K562 (cell line): ENCODE results near the gene TADA2A. TPM values are rescaled to one million over a fixed set of nuclear protein-coding genes. Genes with fewer than 3 reads are reported as not detected.

Experiments
- CGGBP1 ChIP-seq: fragments of 250-450 bp; sonication (Bioruptor Pico); IDR thresholded peaks from 2 replicates; pipeline ENCODE4 v1.9.0; 2021; ENCODE audit warnings: mild to moderate bottlenecking
- CHD1 ChIP-seq: fragments of 200-600 bp; sonication (generic); IDR thresholded peaks from one replicate; pipeline ENCODE4 v1.6.1; 2012; ENCODE audit warnings: mild to moderate bottlenecking, moderate library complexity, low read length, inconsistent platforms
- CTBP1 ChIP-seq: fragments of 450-650 bp; IDR thresholded peaks from 2 replicates; pipeline ENCODE4 v1.6.1; 2016; ENCODE audit warnings: borderline replicate concordance
- FOXK1 ChIP-seq: sonication (generic); formaldehyde crosslinking; IDR thresholded peaks from 2 replicates; pipeline ENCODE4 v1.8.0; 2022; ENCODE audit warnings: missing genetic modification reagents, mild to moderate bottlenecking, borderline replicate concordance
- HSF4 ChIP-seq: fragments of 250-450 bp; sonication (Bioruptor Pico); IDR thresholded peaks from 2 replicates; pipeline ENCODE4 v2.1.2; 2022; ENCODE audit warnings: mild to moderate bottlenecking, moderate library complexity, borderline replicate concordance
- KLF13 ChIP-seq: fragments of 450-650 bp; IDR thresholded peaks from 2 replicates; pipeline ENCODE4 v1.6.1; 2016; ENCODE audit warnings: missing genetic modification characterization, low read depth, mild to moderate bottlenecking, missing compliant biosample characterization, moderate library complexity, borderline replicate concordance
- MLLT1 ChIP-seq, 2 experiments: fragments of 450-650 bp; IDR thresholded peaks; 2 replicates each; pipeline ENCODE4 v1.6.1; 2016
- NCOA6 ChIP-seq: fragments of 450-650 bp; IDR thresholded peaks from 2 replicates; pipeline ENCODE4 v1.6.1; 2017; ENCODE audit warnings: mild to moderate bottlenecking
- RAD51 ChIP-seq: fragments of 450-650 bp; IDR thresholded peaks from 2 replicates; pipeline ENCODE4 v1.7.1; 2016; ENCODE audit warnings: low read depth, mild to moderate bottlenecking, borderline replicate concordance
- SMAD1 ChIP-seq: fragments of 150-350 bp; IDR thresholded peaks from 2 replicates; pipeline ENCODE4 v1.6.1; 2014; ENCODE audit warnings: low read length, low read depth; ENCODE audit not compliant: partially characterized antibody
- SPI1 ChIP-seq: IDR thresholded peaks from 2 replicates; pipeline ENCODE4 v1.6.1; 2011; ENCODE audit warnings: low read depth, low read length, control low read depth, borderline replicate concordance
- STAT6 ChIP-seq: sonication (generic); formaldehyde crosslinking; IDR thresholded peaks from 2 replicates; pipeline ENCODE4 v1.8.1; 2023; ENCODE audit warnings: mild to moderate bottlenecking, missing genetic modification reagents
- THRB ChIP-seq: fragments of 450-650 bp; formaldehyde crosslinking; conservative IDR thresholded peaks from 2 replicates; pipeline ENCODE4 v1.4.0; 2022; ENCODE audit warnings: mild to moderate bottlenecking, missing genetic modification characterization
- ZBTB33 ChIP-seq: sonication (generic); formaldehyde crosslinking; IDR thresholded peaks from 2 replicates; pipeline ENCODE4 v1.8.1; 2023; ENCODE audit warnings: mild to moderate bottlenecking, missing genetic modification reagents
- ZBTB7A ChIP-seq: IDR thresholded peaks from 2 replicates; pipeline ENCODE4 v1.6.1; 2011; ENCODE audit warnings: low read depth, mild to moderate bottlenecking, low read length, moderate library complexity, borderline replicate concordance; ENCODE audit not compliant: control insufficient read depth
- ZFX ChIP-seq: sonication (generic); formaldehyde crosslinking; IDR thresholded peaks from 2 replicates; pipeline ENCODE4 v1.8.0; 2022; ENCODE audit warnings: mild to moderate bottlenecking, missing genetic modification reagents, moderate library complexity
- ZNF347 ChIP-seq: fragments of 450-650 bp; formaldehyde crosslinking; IDR thresholded peaks from 2 replicates; pipeline ENCODE4 v1.4.0; 2020; ENCODE audit warnings: low read depth, mild to moderate bottlenecking, moderate library complexity
- ZNF436 ChIP-seq: fragments of 250-450, 450-650 bp; sonication (Bioruptor Pico); formaldehyde crosslinking; IDR thresholded peaks from 2 replicates; pipeline ENCODE4 v1.7.0; 2020; ENCODE audit warnings: mild to moderate bottlenecking
- ZNF696 ChIP-seq: fragments of 250-450 bp; sonication (Bioruptor Pico); conservative IDR thresholded peaks from 2 replicates; pipeline ENCODE4 v1.4.0; 2020; ENCODE audit warnings: mild to moderate bottlenecking, moderate library complexity
- ZNF830 ChIP-seq: fragments of 250-450 bp; sonication (Bioruptor Pico); IDR thresholded peaks from 2 replicates; pipeline ENCODE4 v1.5.0; 2021; ENCODE audit warnings: mild to moderate bottlenecking
- polyA plus RNA-seq, 8 experiments: library from polyadenylated mRNA; depleted of rRNA in 4 of 8; stranded (reverse) in 5 of 8; unstranded in 3 of 8; fragments of >200 nt; fragmentation: Nextera tagmentation in 2 of 8; fragmentation: Illumina TruSeq in 1 of 8; extraction: Ambion mirVana in 2 of 8; extraction: Trizol in 1 of 8; gene quantifications; 2 replicates each; pipeline versions ENCODE4 v1.2.1 to v1.2.3, GENCODE V29; 2011 to 2014; ENCODE audit warnings: inconsistent platforms in 1 of 8, missing spikeins in 1 of 8
- total RNA-seq, 7 experiments: library from RNA; depleted of rRNA in 6 of 7; stranded (reverse); fragments of >200 nt in 6 of 7; fragmentation: Illumina TruSeq in 2 of 7; extraction: Trizol in 2 of 7; gene quantifications; 2 replicates each; pipeline versions ENCODE4 v1.2.1 to v1.2.3, GENCODE V29; 2011 to 2021; ENCODE audit warnings: low replicate concordance in 1 of 7

The TADA2A gene
- total and polyA plus RNA-seq, 9 of the 15 experiments (the other 6 are each of a cell fraction or from before 2014, with no cell fraction given) = 13.8 to 37.7 (median 25.0) TPM

GRCh38 chr17:37358098-37358829 is 48.4 kb upstream of the TADA2A start (continued):
- peak; percentile 42; the same call in 1 of the 2 replicates for TF ChIP-seq ZBTB7A
- TF ChIP-seq FOXK1 (CRISPR knock-in tag) = 0 out of 2 replicates have a peak, but pooled peaks have one; percentile 52
- TF ChIP-seq CGGBP1 = no peak
- TF ChIP-seq ZFX (CRISPR knock-in tag) = no peak
- TF ChIP-seq ZNF347 (CRISPR knock-in tag) = no peak
- peak; percentile 64 for TF ChIP-seq CHD1
- TF ChIP-seq KLF13 = peak; percentile 96; the same call in 1 of the 2 replicates
- TF ChIP-seq ZNF436 (CRISPR knock-in tag) = no peak
- no peak for TF ChIP-seq SMAD1
- TF ChIP-seq RAD51 = peak; percentile 45; the same call in 1 of the 2 replicates
- no peak for TF ChIP-seq ZBTB33 (CRISPR knock-in tag)
- 0 out of 2 replicates have a peak, but pooled peaks have one; percentile 23 for TF ChIP-seq CTBP1
- no peak for TF ChIP-seq STAT6 (CRISPR knock-in tag)
- no peak for TF ChIP-seq THRB
- TF ChIP-seq ZNF830 = 0 out of 2 replicates have a peak, but pooled peaks have one; percentile 65
- TF ChIP-seq MLLT1 (IDR thresholded peaks at IDR 0.05) = 0 out of 4 replicates have a peak, but pooled peaks of 1 of the 2 experiments have one; percentile 19
- no peak for TF ChIP-seq HSF4 (CRISPR knock-in tag)
- no peak for TF ChIP-seq NCOA6
- 0 out of 2 replicates have a peak, but pooled peaks have one; percentile 24 for TF ChIP-seq SPI1
- no peak for TF ChIP-seq ZNF696 (CRISPR knock-in tag)
